ENCODE measurements around the gene SEC24D. TPM values are rescaled to one million over a fixed set of nuclear protein-coding genes. Genes with fewer than 3 reads are reported as not detected.

SEC24D gene
- total and polyA plus RNA-seq, 9 of the 15 experiments (the other 6 are each of a cell fraction or from before 2014, with no cell fraction given), result 7.1 to 22.5 (median 11.3) TPM

DNA sequence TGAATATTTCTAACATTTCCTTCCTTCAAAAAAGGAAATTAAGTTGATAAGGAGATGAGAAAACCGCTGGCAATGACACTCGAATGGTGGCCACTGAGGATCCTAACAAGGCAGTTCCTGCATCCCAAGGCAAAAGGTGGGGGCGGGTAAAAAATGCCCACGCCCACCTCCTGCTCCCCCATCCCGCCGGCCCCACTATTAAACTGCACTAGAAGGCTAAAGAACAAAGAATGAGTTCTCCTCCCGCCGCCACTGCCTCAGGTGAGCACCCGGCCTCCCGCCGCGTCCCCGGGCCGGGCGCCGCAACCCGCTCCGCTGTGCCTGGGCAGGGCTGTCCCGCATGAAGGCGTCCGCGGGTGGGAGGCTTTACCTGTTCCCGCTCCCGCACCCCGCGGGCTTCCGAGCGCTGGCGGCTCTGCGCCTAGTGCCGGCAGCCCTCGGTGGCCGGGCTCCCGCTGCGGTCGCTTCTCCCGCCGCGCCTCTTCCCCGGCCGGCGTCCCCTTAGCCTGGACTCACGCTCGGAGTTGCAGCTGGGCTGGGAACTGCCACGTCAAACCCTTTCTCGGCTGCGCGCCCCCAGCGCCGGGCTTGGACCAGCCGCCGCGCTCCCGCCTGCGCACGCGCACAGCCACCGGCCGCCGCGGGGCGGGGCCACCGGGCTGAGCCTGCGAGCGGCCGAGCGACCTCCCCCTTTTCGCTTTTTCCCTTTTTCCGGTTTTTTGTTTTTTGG, at the start of gene SEC24D (continued):
- TF ChIP-seq, protein P1, sequence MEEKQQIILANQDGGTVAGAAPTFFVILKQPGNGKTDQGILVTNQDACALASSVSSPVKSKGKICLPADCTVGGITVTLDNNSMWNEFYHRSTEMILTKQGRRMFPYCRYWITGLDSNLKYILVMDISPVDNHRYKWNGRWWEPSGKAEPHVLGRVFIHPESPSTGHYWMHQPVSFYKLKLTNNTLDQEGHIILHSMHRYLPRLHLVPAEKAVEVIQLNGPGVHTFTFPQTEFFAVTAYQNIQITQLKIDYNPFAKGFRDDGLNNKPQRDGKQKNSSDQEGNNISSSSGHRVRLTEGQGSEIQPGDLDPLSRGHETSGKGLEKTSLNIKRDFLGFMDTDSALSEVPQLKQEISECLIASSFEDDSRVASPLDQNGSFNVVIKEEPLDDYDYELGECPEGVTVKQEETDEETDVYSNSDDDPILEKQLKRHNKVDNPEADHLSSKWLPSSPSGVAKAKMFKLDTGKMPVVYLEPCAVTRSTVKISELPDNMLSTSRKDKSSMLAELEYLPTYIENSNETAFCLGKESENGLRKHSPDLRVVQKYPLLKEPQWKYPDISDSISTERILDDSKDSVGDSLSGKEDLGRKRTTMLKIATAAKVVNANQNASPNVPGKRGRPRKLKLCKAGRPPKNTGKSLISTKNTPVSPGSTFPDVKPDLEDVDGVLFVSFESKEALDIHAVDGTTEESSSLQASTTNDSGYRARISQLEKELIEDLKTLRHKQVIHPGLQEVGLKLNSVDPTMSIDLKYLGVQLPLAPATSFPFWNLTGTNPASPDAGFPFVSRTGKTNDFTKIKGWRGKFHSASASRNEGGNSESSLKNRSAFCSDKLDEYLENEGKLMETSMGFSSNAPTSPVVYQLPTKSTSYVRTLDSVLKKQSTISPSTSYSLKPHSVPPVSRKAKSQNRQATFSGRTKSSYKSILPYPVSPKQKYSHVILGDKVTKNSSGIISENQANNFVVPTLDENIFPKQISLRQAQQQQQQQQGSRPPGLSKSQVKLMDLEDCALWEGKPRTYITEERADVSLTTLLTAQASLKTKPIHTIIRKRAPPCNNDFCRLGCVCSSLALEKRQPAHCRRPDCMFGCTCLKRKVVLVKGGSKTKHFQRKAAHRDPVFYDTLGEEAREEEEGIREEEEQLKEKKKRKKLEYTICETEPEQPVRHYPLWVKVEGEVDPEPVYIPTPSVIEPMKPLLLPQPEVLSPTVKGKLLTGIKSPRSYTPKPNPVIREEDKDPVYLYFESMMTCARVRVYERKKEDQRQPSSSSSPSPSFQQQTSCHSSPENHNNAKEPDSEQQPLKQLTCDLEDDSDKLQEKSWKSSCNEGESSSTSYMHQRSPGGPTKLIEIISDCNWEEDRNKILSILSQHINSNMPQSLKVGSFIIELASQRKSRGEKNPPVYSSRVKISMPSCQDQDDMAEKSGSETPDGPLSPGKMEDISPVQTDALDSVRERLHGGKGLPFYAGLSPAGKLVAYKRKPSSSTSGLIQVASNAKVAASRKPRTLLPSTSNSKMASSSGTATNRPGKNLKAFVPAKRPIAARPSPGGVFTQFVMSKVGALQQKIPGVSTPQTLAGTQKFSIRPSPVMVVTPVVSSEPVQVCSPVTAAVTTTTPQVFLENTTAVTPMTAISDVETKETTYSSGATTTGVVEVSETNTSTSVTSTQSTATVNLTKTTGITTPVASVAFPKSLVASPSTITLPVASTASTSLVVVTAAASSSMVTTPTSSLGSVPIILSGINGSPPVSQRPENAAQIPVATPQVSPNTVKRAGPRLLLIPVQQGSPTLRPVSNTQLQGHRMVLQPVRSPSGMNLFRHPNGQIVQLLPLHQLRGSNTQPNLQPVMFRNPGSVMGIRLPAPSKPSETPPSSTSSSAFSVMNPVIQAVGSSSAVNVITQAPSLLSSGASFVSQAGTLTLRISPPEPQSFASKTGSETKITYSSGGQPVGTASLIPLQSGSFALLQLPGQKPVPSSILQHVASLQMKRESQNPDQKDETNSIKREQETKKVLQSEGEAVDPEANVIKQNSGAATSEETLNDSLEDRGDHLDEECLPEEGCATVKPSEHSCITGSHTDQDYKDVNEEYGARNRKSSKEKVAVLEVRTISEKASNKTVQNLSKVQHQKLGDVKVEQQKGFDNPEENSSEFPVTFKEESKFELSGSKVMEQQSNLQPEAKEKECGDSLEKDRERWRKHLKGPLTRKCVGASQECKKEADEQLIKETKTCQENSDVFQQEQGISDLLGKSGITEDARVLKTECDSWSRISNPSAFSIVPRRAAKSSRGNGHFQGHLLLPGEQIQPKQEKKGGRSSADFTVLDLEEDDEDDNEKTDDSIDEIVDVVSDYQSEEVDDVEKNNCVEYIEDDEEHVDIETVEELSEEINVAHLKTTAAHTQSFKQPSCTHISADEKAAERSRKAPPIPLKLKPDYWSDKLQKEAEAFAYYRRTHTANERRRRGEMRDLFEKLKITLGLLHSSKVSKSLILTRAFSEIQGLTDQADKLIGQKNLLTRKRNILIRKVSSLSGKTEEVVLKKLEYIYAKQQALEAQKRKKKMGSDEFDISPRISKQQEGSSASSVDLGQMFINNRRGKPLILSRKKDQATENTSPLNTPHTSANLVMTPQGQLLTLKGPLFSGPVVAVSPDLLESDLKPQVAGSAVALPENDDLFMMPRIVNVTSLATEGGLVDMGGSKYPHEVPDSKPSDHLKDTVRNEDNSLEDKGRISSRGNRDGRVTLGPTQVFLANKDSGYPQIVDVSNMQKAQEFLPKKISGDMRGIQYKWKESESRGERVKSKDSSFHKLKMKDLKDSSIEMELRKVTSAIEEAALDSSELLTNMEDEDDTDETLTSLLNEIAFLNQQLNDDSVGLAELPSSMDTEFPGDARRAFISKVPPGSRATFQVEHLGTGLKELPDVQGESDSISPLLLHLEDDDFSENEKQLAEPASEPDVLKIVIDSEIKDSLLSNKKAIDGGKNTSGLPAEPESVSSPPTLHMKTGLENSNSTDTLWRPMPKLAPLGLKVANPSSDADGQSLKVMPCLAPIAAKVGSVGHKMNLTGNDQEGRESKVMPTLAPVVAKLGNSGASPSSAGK (IDR thresholded peaks at IDR 0.05), result no peak
- TF ChIP-seq, protein P2, sequence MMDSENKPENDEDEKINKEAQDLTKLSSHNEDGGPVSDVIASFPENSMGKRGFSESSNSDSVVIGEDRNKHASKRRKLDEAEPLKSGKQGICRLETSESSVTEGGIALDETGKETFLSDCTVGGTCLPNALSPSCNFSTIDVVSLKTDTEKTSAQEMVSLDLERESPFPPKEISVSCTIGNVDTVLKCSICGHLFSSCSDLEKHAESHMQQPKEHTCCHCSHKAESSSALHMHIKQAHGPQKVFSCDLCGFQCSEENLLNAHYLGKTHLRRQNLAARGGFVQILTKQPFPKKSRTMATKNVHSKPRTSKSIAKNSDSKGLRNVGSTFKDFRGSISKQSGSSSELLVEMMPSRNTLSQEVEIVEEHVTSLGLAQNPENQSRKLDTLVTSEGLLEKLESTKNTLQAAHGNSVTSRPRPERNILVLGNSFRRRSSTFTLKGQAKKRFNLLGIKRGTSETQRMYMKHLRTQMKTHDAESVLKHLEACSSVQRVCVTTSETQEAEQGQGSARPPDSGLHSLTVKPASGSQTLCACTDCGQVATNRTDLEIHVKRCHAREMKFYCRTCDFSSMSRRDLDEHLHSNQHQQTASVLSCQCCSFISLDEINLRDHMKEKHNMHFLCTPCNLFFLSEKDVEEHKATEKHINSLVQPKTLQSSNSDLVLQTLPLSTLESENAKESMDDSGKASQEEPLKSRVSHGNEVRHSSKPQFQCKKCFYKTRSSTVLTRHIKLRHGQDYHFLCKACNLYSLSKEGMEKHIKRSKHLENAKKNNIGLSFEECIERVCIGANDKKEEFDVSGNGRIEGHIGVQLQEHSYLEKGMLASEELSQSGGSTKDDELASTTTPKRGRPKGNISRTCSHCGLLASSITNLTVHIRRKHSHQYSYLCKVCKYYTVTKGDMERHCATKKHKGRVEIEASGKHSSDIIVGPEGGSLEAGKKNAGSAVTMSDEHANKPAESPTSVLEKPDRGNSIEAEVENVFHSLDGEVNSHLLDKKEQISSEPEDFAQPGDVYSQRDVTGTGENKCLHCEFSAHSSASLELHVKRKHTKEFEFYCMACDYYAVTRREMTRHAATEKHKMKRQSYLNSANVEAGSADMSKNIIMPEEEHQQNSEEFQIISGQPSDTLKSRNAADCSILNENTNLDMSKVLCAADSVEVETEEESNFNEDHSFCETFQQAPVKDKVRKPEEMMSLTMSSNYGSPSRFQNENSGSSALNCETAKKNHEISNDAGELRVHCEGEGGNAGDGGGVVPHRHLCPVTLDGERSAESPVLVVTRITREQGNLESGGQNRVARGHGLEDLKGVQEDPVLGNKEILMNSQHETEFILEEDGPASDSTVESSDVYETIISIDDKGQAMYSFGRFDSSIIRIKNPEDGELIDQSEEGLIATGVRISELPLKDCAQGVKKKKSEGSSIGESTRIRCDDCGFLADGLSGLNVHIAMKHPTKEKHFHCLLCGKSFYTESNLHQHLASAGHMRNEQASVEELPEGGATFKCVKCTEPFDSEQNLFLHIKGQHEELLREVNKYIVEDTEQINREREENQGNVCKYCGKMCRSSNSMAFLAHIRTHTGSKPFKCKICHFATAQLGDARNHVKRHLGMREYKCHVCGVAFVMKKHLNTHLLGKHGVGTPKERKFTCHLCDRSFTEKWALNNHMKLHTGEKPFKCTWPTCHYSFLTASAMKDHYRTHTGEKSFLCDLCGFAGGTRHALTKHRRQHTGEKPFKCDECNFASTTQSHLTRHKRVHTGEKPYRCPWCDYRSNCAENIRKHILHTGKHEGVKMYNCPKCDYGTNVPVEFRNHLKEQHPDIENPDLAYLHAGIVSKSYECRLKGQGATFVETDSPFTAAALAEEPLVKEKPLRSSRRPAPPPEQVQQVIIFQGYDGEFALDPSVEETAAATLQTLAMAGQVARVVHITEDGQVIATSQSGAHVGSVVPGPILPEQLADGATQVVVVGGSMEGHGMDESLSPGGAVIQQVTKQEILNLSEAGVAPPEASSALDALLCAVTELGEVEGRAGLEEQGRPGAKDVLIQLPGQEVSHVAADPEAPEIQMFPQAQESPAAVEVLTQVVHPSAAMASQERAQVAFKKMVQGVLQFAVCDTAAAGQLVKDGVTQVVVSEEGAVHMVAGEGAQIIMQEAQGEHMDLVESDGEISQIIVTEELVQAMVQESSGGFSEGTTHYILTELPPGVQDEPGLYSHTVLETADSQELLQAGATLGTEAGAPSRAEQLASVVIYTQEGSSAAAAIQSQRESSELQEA (IDR thresholded peaks at IDR 0.05; ENCODE audit: low read depth), result no peak
- TF ChIP-seq ZNF444 (CRISPR knock-in tag; IDR thresholded peaks at IDR 0.05), result no peak
- no peak for TF ChIP-seq PREB (CRISPR knock-in tag; IDR thresholded peaks at IDR 0.05)
- no peak for TF ChIP-seq ZNF311 (CRISPR knock-in tag; IDR thresholded peaks at IDR 0.05)
